B cell (primary cell): ENCODE data around the gene PTMA. TPM values are rescaled to one million over a fixed set of nuclear protein-coding genes. Genes with fewer than 3 reads are reported as not detected.

Source experiments
- ATAC-seq: fragments of 200-7000 bp; cut with Tn5 transposase; one replicate; pipeline ENCODE4 v1.10.0; 2021; ENCODE audit warnings: low read depth, mild to moderate bottlenecking, moderate number of reproducible peaks, moderate library complexity
- CTCF ChIA-PET: fragments of 350-600 bp; sonication (Branson Sonifier 250); formaldehyde crosslinking; loops from one replicate; lab custom pipeline; 2021; ENCODE audit warnings: antibody characterized with exemption, inconsistent platforms; lab: Charles Lee
- POLR2A ChIA-PET: fragments of 350-600 bp; sonication (Branson Sonifier 250); formaldehyde crosslinking; loops from one replicate; lab custom pipeline; 2021; ENCODE audit warnings: antibody characterized with exemption; lab: Charles Lee
- DNase-seq: peaks from one replicate; pipeline ENCODE4 v3.0.0; 2013
- H2AFZ ChIP-seq: 2 replicates; pipeline ENCODE4 v1.6.1; 2012; ENCODE audit warnings: mild to moderate bottlenecking, low read depth, low read length; ENCODE audit not compliant: insufficient read depth, poor library complexity, severe bottlenecking
- H3K27ac ChIP-seq, 2 donors: 1 replicate in 1 of 2; 2 replicates in 1 of 2; pipeline ENCODE4 v1.5.1; 2012 to 2013; ENCODE audit warnings: low read length in 2 of 2, mild to moderate bottlenecking in 2 of 2, moderate library complexity in 1 of 2
- H3K27me3 ChIP-seq, 4 experiments: fragments of 200-600 bp in 1 of 4; sonication (generic) in 1 of 4; replicated peaks in 1 of 4; 1 replicate in 2 of 4; 2 replicates in 2 of 4; pipeline versions ENCODE4 v1.6.1 to v1.7.0; 2013 to 2016; ENCODE audit warnings: low read length in 3 of 4, mild to moderate bottlenecking in 2 of 4, mixed read lengths in 1 of 4, moderate library complexity in 1 of 4; ENCODE audit not compliant: insufficient read depth in 4 of 4, control insufficient read depth in 3 of 4; ENCODE audit errors: control extremely low read depth in 1 of 4
- H3K36me3 ChIP-seq, 2 experiments: replicated peaks in 1 of 2; 1 replicate in 1 of 2; 2 replicates in 1 of 2; pipeline versions ENCODE4 v1.6.1 to v1.7.1; 2013; ENCODE audit warnings: low read length in 1 of 2; ENCODE audit not compliant: insufficient read depth in 2 of 2, control insufficient read depth in 1 of 2; ENCODE audit errors: control extremely low read depth in 1 of 2, extremely low read depth in 1 of 2
- H3K4me1 ChIP-seq, 2 donors: fragments of 200-600 bp in 1 of 2; sonication (generic) in 1 of 2; 1 replicate in 1 of 2; 2 replicates in 1 of 2; pipeline versions ENCODE4 v1.5.1 to v1.6.1; 2013 to 2017; ENCODE audit warnings: low read length in 2 of 2; ENCODE audit not compliant: control insufficient read depth in 2 of 2, insufficient read depth in 2 of 2
- H3K4me2 ChIP-seq: replicated peaks from 2 replicates; pipeline ENCODE3; 2012; ENCODE audit warnings: mild to moderate bottlenecking, low read depth, low read length; ENCODE audit not compliant: poor library complexity, severe bottlenecking
- H3K4me3 ChIP-seq, 5 experiments: fragments of 200-600 bp in 1 of 5; sonication (generic) in 1 of 5; 1 replicate in 3 of 5; 2 replicates in 2 of 5; pipeline versions ENCODE4 v1.5.1 to v1.7.0; 2011 to 2016; ENCODE audit warnings: low read length in 4 of 5, mild to moderate bottlenecking in 4 of 5, low read depth in 2 of 5, control low read depth in 1 of 5, moderate library complexity in 1 of 5; ENCODE audit not compliant: insufficient read depth in 1 of 5; ENCODE audit errors: control extremely low read depth in 1 of 5, extremely low read depth in 1 of 5
- H3K79me2 ChIP-seq: fragments of 200-600 bp; sonication (generic); one replicate; pipeline ENCODE4 v1.6.0; 2016; ENCODE audit warnings: low read length; ENCODE audit not compliant: control insufficient read depth, insufficient read depth
- H3K9ac ChIP-seq: fragments of 200-600 bp; sonication (generic); 2 replicates; pipeline ENCODE4 v1.6.1; 2017; ENCODE audit warnings: mild to moderate bottlenecking, low read length, moderate library complexity
- H3K9me3 ChIP-seq, 3 donors: one replicate each; pipeline versions ENCODE4 v1.6.1 to v1.7.1; 2013; ENCODE audit warnings: low read length in 2 of 3; ENCODE audit not compliant: control insufficient read depth in 2 of 3, insufficient read depth in 1 of 3; ENCODE audit errors: control extremely low read depth in 1 of 3
- H4K20me1 ChIP-seq: 2 replicates; pipeline ENCODE4 v1.6.0; 2012; ENCODE audit warnings: mild to moderate bottlenecking, low read length; ENCODE audit not compliant: insufficient read depth, control insufficient read depth, poor library complexity, severe bottlenecking
- H3K27ac Mint-ChIP-seq: one replicate; pipeline ENCODE4 v1.8.0; 2021; ENCODE audit warnings: mixed read lengths
- H3K27me3 Mint-ChIP-seq: one replicate; pipeline ENCODE4 v1.8.0; 2021; ENCODE audit warnings: mixed read lengths
- H3K4me1 Mint-ChIP-seq: one replicate; pipeline ENCODE4 v1.8.0; 2021; ENCODE audit warnings: mixed read lengths
- H3K4me3 Mint-ChIP-seq: one replicate; pipeline ENCODE4 v1.8.0; 2021; ENCODE audit warnings: mixed read lengths
- H3K9me3 Mint-ChIP-seq: one replicate; pipeline ENCODE4 v1.8.0; 2022; ENCODE audit warnings: mixed read lengths; ENCODE audit not compliant: insufficient read depth
- CTCF ChIP-seq: fragments of 200-600 bp; IDR thresholded peaks from one replicate; pipeline ENCODE4 v1.8.0; 2022; ENCODE audit warnings: antibody characterized with exemption, mild to moderate bottlenecking
- EZH2 ChIP-seq: IDR thresholded peaks from 2 replicates; pipeline ENCODE4 v1.6.1; 2012; ENCODE audit warnings: borderline replicate concordance, low read depth, mild to moderate bottlenecking, moderate library complexity, low read length; ENCODE audit not compliant: insufficient read depth, poor library complexity, severe bottlenecking
- WGBS: methylation state at CpG from one replicate; pipeline ENCODE4 v1.1.5; 2013; ENCODE audit warnings: missing lambda C conversion rate; ENCODE audit not compliant: insufficient coverage; 5-methylcytosine and 5-hydroxymethylcytosine counted together
- intact Hi-C: fragments of 100-400 bp; cut with micrococcal nuclease; formaldehyde crosslinking; loops from one replicate; pipeline ENCODE4 v1.10.0; 2022
- polyA plus RNA-seq: library from polyadenylated mRNA; depleted of rRNA; stranded (reverse); fragments of >200 nt; gene quantifications from 2 replicates; pipeline ENCODE4 v1.2.3, GENCODE V29; 2012
- total RNA-seq, 2 donors: library from RNA; stranded (reverse); fragments of 120-200 nt in 1 of 2; gene quantifications; 1 replicate in 1 of 2; 2 replicates in 1 of 2; pipeline versions ENCODE4 v1.2.3 to v1.2.4, GENCODE V29; 2013 to 2022

Gene PTMA
- total and polyA plus RNA-seq, 2 donors (not counting 1 experiment from before 2014, with no cell fraction given): 713 to 2,282 TPM

- H3K36me3 ChIP-seq: no peaks in the 10 kb centered on the region
- ChIA-PET CTCF (interaction anchor here (0.8 to 21.6 kb wide), 9 partner anchors 8 to 71 kb away, joined by 3 to 785 read pairs (median 6); partner anchors contain the start of gene PTMA), POLR2A (interaction anchor here (1.4 to 6.1 kb wide), 5 partner anchors 7 to 32 kb away, joined by 4 to 75 read pairs (median 9); no protein-coding TSS in a partner anchor)
- peaks cover 24 to 54% of the 10 kb centered on the region in 2 donors for H3K4me1 ChIP-seq
- Mint-ChIP-seq H3K9me3 (no peaks in the 10 kb centered on the region), H3K27me3 (no peaks in the 10 kb centered on the region), H3K4me1 (peaks cover 50% of the 10 kb centered on the region), H3K27ac (peak overlapping the region; percentile 87), H3K4me3 (peak overlapping the region; percentile 74)
- ATAC-seq (no peak), DNase-seq (no peak)
- intact Hi-C loops: no loop called here
- no peak overlapping the region for H3K4me3 ChIP-seq
- 47% methylated on average over 11 of the region's 11 CpGs for WGBS
- no peak overlapping the region for H3K9ac ChIP-seq
- H3K27me3 ChIP-seq: no peaks in the 10 kb centered on the region
- peaks cover 3% of the 10 kb centered on the region for H3K79me2 ChIP-seq
- peak overlapping the region; percentile 44 for H2AFZ ChIP-seq
- peaks cover 0 to 3% (median 0%) of the 10 kb centered on the region in 3 donors for H3K9me3 ChIP-seq
- H3K27ac ChIP-seq: peak overlapping the region in 1 of 2 donors; percentile 2
- TF ChIP-seq CTCF (no peak), EZH2 (no peak)
- H4K20me1 ChIP-seq: no peaks in the 10 kb centered on the region
- H3K4me2 ChIP-seq: no peak overlapping the region
Observed at GRCh38 chr2:231682603-231683291, 25.6 kb upstream of the PTMA start.
